HepG2 (cell line): Measurements from ENCODE around the gene MEIS1. TPM values are rescaled to one million over a fixed set of nuclear protein-coding genes. Genes with fewer than 3 reads are reported as not detected.

ENCODE experiments used
- ATAC-seq: fragments of 200-7000 bp; cut with Tn5 transposase; 3 replicates; pipeline ENCODE4 v1.9.1; 2020; ENCODE audit warnings: mild to moderate bottlenecking, moderate library complexity
- BruUV-seq: library from RNA; stranded (reverse); fragments of 400-500 nt; replicated peaks from 2 replicates; lab custom pipeline; 2021; lab: Mats Ljungman, UMichigan
- CTCF ChIA-PET: fragments of 300-600 bp; formaldehyde crosslinking; extraction: SDS; loops from one replicate; lab custom pipeline; 2021; ENCODE audit warnings: low total read pairs, inconsistent platforms, low intra/inter-chr PET ratio; lab: Yijun Ruan, JAX
- POLR2A ChIA-PET: fragments of 350-600 bp; sonication (Branson Sonifier 250); formaldehyde crosslinking; loops from one replicate; lab custom pipeline; 2020; ENCODE audit warnings: antibody characterized with exemption, inconsistent platforms; lab: Yijun Ruan, JAX
- DNase-seq: peaks from one replicate; pipeline ENCODE4 v3.0.0-alpha.2; 2015; ENCODE audit warnings: low spot score
- FAIRE-seq: peaks from 3 replicates; lab custom pipeline; 2011; peaks lifted over from hg19 to GRCh38; lab: Jason Lieb, UNC
- H2AFZ ChIP-seq: one replicate; pipeline ENCODE4 v1.6.1; 2011; ENCODE audit warnings: low read length, inconsistent platforms
- H3K27ac ChIP-seq: fragments of 300-600 bp; 3 replicates; pipeline ENCODE4 v1.8.0; 2011; ENCODE audit warnings: mixed run types, mild to moderate bottlenecking, mixed read lengths, low read length, inconsistent platforms; ENCODE audit not compliant: insufficient read depth; ENCODE audit errors: extremely low read length
- H3K27me3 ChIP-seq, 2 experiments: fragments of 200-600 bp in 1 of 2; 2 replicates in 1 of 2; 3 replicates in 1 of 2; pipeline versions ENCODE4 v1.6.0 to v1.8.0; 2011; ENCODE audit warnings: low read length in 2 of 2, mild to moderate bottlenecking in 2 of 2, moderate library complexity in 2 of 2, inconsistent platforms in 1 of 2; ENCODE audit not compliant: insufficient read depth in 2 of 2, control insufficient read depth in 1 of 2
- H3K36me3 ChIP-seq, 2 experiments: fragments of 200-600 bp in 1 of 2; replicated peaks in 1 of 2; 2 replicates in 1 of 2; 3 replicates in 1 of 2; pipeline versions ENCODE4 v1.5.1 to v1.8.0; 2011; ENCODE audit warnings: low read length in 2 of 2, inconsistent platforms in 1 of 2; ENCODE audit not compliant: insufficient read depth in 2 of 2, control insufficient read depth in 1 of 2
- H3K4me1 ChIP-seq: 2 replicates; pipeline ENCODE4 v1.5.1; 2012; ENCODE audit warnings: low read length, inconsistent platforms; ENCODE audit not compliant: insufficient read depth
- H3K4me2 ChIP-seq: 2 replicates; pipeline ENCODE4 v1.6.0; 2011; ENCODE audit warnings: low read depth, low read length, inconsistent platforms
- H3K4me3 ChIP-seq, 3 experiments: fragments of 200-600 bp in 1 of 3; sonication (generic), shearing (Covaris generic) in 1 of 3; replicated peaks in 1 of 3; 2 replicates each; pipeline ENCODE4 v1.5.1; 2011 to 2016; ENCODE audit warnings: low read length in 3 of 3, inconsistent platforms in 2 of 3, low read depth in 2 of 3, mild to moderate bottlenecking in 2 of 3, control low read depth in 1 of 3, mixed read lengths in 1 of 3; ENCODE audit not compliant: insufficient read depth in 1 of 3
- H3K79me2 ChIP-seq: one replicate; pipeline ENCODE4 v1.6.1; 2011; ENCODE audit warnings: low read length, inconsistent platforms; ENCODE audit not compliant: insufficient read depth
- H3K9ac ChIP-seq: 2 replicates; pipeline ENCODE4 v1.6.0; 2011; ENCODE audit warnings: mild to moderate bottlenecking, low read depth, low read length, inconsistent platforms; ENCODE audit not compliant: insufficient read depth
- H3K9me3 ChIP-seq: 2 replicates; pipeline ENCODE4 v1.5.1; 2012; ENCODE audit warnings: mild to moderate bottlenecking, low read length
- H4K20me1 ChIP-seq: 2 replicates; pipeline ENCODE4 v1.6.0; 2011; ENCODE audit warnings: inconsistent platforms, mild to moderate bottlenecking, low read length, moderate library complexity; ENCODE audit not compliant: insufficient read depth
- AKNA ChIP-seq: sonication (generic); formaldehyde crosslinking; IDR thresholded peaks from 2 replicates; pipeline ENCODE4 v1.4.0; 2020; ENCODE audit warnings: missing genetic modification reagents, borderline replicate concordance
- ATF4 ChIP-seq, 2 experiments: fragments of 450-650 bp in 1 of 2; sonication (generic) in 1 of 2; formaldehyde crosslinking; IDR thresholded peaks; 2 replicates each; pipeline versions ENCODE4 v1.5.0 to v1.8.0; 2020 to 2022; ENCODE audit warnings: mild to moderate bottlenecking in 1 of 2, missing genetic modification reagents in 1 of 2
- CEBPB ChIP-seq: IDR thresholded peaks from 2 replicates; pipeline ENCODE4 v1.6.1; 2011; ENCODE audit warnings: low read depth, low read length, improper control_type of control experiment, borderline replicate concordance
- CENPBD1 ChIP-seq: sonication (generic); formaldehyde crosslinking; IDR thresholded peaks from 2 replicates; pipeline ENCODE4 v1.8.0; 2022; ENCODE audit warnings: missing genetic modification reagents, low read depth, mild to moderate bottlenecking, borderline replicate concordance
- SMARCC2 ChIP-seq: fragments of 450-650 bp; IDR thresholded peaks from 2 replicates; pipeline ENCODE4 v1.6.1; 2017; ENCODE audit warnings: antibody characterized with exemption, mild to moderate bottlenecking
- SRF ChIP-seq: IDR thresholded peaks from 2 replicates; pipeline ENCODE4 v1.6.1; 2011; ENCODE audit warnings: mild to moderate bottlenecking, low read depth, low read length, moderate library complexity
- TGIF2 ChIP-seq: IDR thresholded peaks from 2 replicates; pipeline ENCODE4 v1.6.1; 2016; ENCODE audit warnings: control low read depth, missing compliant biosample characterization
- ZBTB42 ChIP-seq: sonication (generic); formaldehyde crosslinking; IDR thresholded peaks from 2 replicates; pipeline ENCODE4 v1.5.0; 2020; ENCODE audit warnings: mild to moderate bottlenecking, missing genetic modification reagents
- ZSCAN25 ChIP-seq: sonication (generic); formaldehyde crosslinking; IDR thresholded peaks from 2 replicates; pipeline ENCODE4 v1.8.0; 2022; ENCODE audit warnings: mild to moderate bottlenecking, missing genetic modification reagents
- WGBS: methylation state at CpG from one replicate; pipeline ENCODE4 v1.1.6; 2017; ENCODE audit warnings: low lambda C conversion rate; 5-methylcytosine and 5-hydroxymethylcytosine counted together
- in situ Hi-C: cut with HindIII; loops from 2 replicates; pipeline ENCODE4 v1.10.0; 2017; ENCODE audit warnings: low pct_unique_long_range_greater_than_20kb; ENCODE audit not compliant: extremely low pct_ligation_motif_present
- intact Hi-C: fragments of 100-400 bp; cut with micrococcal nuclease; formaldehyde crosslinking; loops from one replicate; pipeline ENCODE4 v1.10.0; 2022; ENCODE audit not compliant: unreplicated experiment
- polyA plus RNA-seq, 8 experiments: library from polyadenylated mRNA; depleted of rRNA in 3 of 8; stranded (reverse) in 7 of 8; unstranded in 1 of 8; fragments of >200 nt; fragmentation: Illumina TruSeq in 4 of 8; extraction: Trizol in 4 of 8; gene quantifications; 2 replicates each; pipeline versions ENCODE4 v1.2.1 to v1.2.3, GENCODE V29; 2011 to 2016; ENCODE audit warnings: low read depth in 4 of 8, missing spikeins in 1 of 8, mixed read lengths in 1 of 8; ENCODE audit not compliant: insufficient read depth in 1 of 8
- total RNA-seq, 5 experiments: library from RNA; depleted of rRNA; stranded (reverse); fragments of >200 nt; fragmentation: Illumina TruSeq; extraction: Trizol; gene quantifications; 2 replicates each; pipeline ENCODE4 v1.2.3, GENCODE V29; 2016; ENCODE audit warnings: low read depth in 1 of 5

Gene MEIS1
- total and polyA plus RNA-seq, 2 of the 13 experiments (the other 11 are each of a cell fraction or from before 2014, with no cell fraction given) = 3.8 to 6.0 TPM

- TF ChIP-seq ZSCAN25 (no peak), SMARCC2 (no peak), AKNA (CRISPR knock-in tag) (no peak), ATF4 (CRISPR knock-in tag; IDR thresholded peaks at IDR 0.05) (no peak), CENPBD1 (CRISPR knock-in tag) (no peak), CEBPB (no peak), TGIF2 (no peak), SRF (no peak), ZBTB42 (no peak)
- POLR2A ChIA-PET = no interaction called here
- no TSS peak for BruUV-seq
- Histone ChIP-seq H2AFZ (no peak overlapping the region), H4K20me1 (no peaks in the 10 kb centered on the region), H3K9ac (no peak overlapping the region), H3K4me3 (no peak overlapping the region), H3K36me3 (no peaks in the 10 kb centered on the region), H3K4me2 (no peak overlapping the region), H3K4me1 (no peaks in the 10 kb centered on the region), H3K79me2 (no peaks in the 10 kb centered on the region), H3K9me3 (no peaks in the 10 kb centered on the region), H3K27me3 (no peaks in the 10 kb centered on the region), H3K27ac (no peak overlapping the region)
- WGBS = 82% methylated on average over 1 of the region's 1 CpG
- DNase-seq (no peak), FAIRE-seq (no peak), ATAC-seq (no peak)
- intact Hi-C loops (no loop called here), in situ Hi-C loops (no loop called here)
- CTCF ChIA-PET = no interaction called here
Measured at GRCh38 chr2:66550826-66551225, 115.9 kb downstream of the MEIS1 start.
